T-helper 2 cell treated with Interferon-gamma antibody and Interleukin-4, amounts not matched to agents 5 μg/mL and 100 μg/mL, for 36 hours (primary cell): ENCODE measurements around the gene KLF6.

ENCODE experiments used
- DNase-seq: peaks from one replicate; pipeline ENCODE4 v3.0.0; 2021; ENCODE audit warnings: low spot score
- H3K27ac Mint-ChIP-seq: one replicate; pipeline ENCODE4 v1.8.0; 2021; ENCODE audit warnings: mild to moderate bottlenecking, mixed read lengths
- H3K27me3 Mint-ChIP-seq: one replicate; pipeline ENCODE4 v1.8.0; 2021; ENCODE audit warnings: low read depth, mixed read lengths
- H3K36me3 Mint-ChIP-seq: one replicate; pipeline ENCODE4 v1.8.0; 2021; ENCODE audit warnings: low read depth, mixed read lengths
- H3K4me1 Mint-ChIP-seq: one replicate; pipeline ENCODE4 v1.8.0; 2021; ENCODE audit warnings: low read depth, mixed read lengths
- H3K4me3 Mint-ChIP-seq: one replicate; pipeline ENCODE4 v1.8.0; 2022; ENCODE audit warnings: mild to moderate bottlenecking, moderate library complexity, mixed read lengths
- H3K9me3 Mint-ChIP-seq: one replicate; pipeline ENCODE4 v1.8.0; 2021; ENCODE audit warnings: mixed read lengths

The KLF6 gene

GRCh38 chr10:3766046-3766756 lies 18.8 kb downstream of the KLF6 start:
- no peak for DNase-seq
- Mint-ChIP-seq H3K4me3 (no peak overlapping the region), H3K27ac (no peak overlapping the region), H3K36me3 (no peaks in the 10 kb centered on the region), H3K4me1 (peaks cover 46% of the 10 kb centered on the region), H3K9me3 (no peaks in the 10 kb centered on the region), H3K27me3 (no peaks in the 10 kb centered on the region)

- H3K36me3 Mint-ChIP-seq = no peaks in the 10 kb centered on the region
- H3K4me3 Mint-ChIP-seq = peak overlapping the region; percentile 76
- peaks cover 5% of the 10 kb centered on the region for H3K9me3 Mint-ChIP-seq
- H3K27me3 Mint-ChIP-seq = no peaks in the 10 kb centered on the region
- peak overlapping the region; percentile 78 for H3K27ac Mint-ChIP-seq
- peak; percentile 63 for DNase-seq
- peaks cover 52% of the 10 kb centered on the region for H3K4me1 Mint-ChIP-seq
Measured at GRCh38 chr10:3765146-3765545, 19.9 kb downstream of the KLF6 start.

GRCh38 chr10:3764626-3765112 lies 20.3 kb downstream of the KLF6 start:
- no peak for DNase-seq
- peak overlapping the region; percentile 78 for H3K27ac Mint-ChIP-seq
- peak overlapping the region; percentile 76 for H3K4me3 Mint-ChIP-seq
- H3K36me3 Mint-ChIP-seq = no peaks in the 10 kb centered on the region
- H3K9me3 Mint-ChIP-seq = peaks cover 5% of the 10 kb centered on the region
- peaks cover 53% of the 10 kb centered on the region for H3K4me1 Mint-ChIP-seq
- no peaks in the 10 kb centered on the region for H3K27me3 Mint-ChIP-seq

GRCh38 chr10:3763852-3764625 lies 21.0 kb downstream of the KLF6 start:
- peak overlapping the region; percentile 76 for H3K4me3 Mint-ChIP-seq
- peaks cover 57% of the 10 kb centered on the region for H3K4me1 Mint-ChIP-seq
- peaks cover 5% of the 10 kb centered on the region for H3K9me3 Mint-ChIP-seq
- no peak for DNase-seq
- H3K27ac Mint-ChIP-seq = peak overlapping the region; percentile 78
- H3K27me3 Mint-ChIP-seq = no peaks in the 10 kb centered on the region
- H3K36me3 Mint-ChIP-seq = no peaks in the 10 kb centered on the region

GRCh38 chr10:3763035-3763456 lies 22.0 kb downstream of the KLF6 start:
- Mint-ChIP-seq H3K9me3 (peaks cover 5% of the 10 kb centered on the region), H3K27ac (no peak overlapping the region), H3K36me3 (no peaks in the 10 kb centered on the region), H3K27me3 (no peaks in the 10 kb centered on the region), H3K4me1 (peaks cover 66% of the 10 kb centered on the region), H3K4me3 (peak overlapping the region; percentile 20)
- DNase-seq = no peak

GRCh38 chr10:3762309-3762708 lies 22.7 kb downstream of the KLF6 start:
- Mint-ChIP-seq H3K27me3 (no peaks in the 10 kb centered on the region), H3K9me3 (peaks cover 5% of the 10 kb centered on the region), H3K4me3 (no peak overlapping the region), H3K27ac (no peak overlapping the region), H3K4me1 (peaks cover 73% of the 10 kb centered on the region), H3K36me3 (no peaks in the 10 kb centered on the region)
- no peak for DNase-seq

GRCh38 chr10:3761904-3762303 lies 23.1 kb downstream of the KLF6 start:
- Mint-ChIP-seq H3K4me3 (no peak overlapping the region), H3K27ac (no peak overlapping the region)
- DNase-seq = no peak

GRCh38 chr10:3761021-3761686 lies 23.9 kb downstream of the KLF6 start:
- peak; percentile 31 for DNase-seq
- Mint-ChIP-seq H3K4me1 (peaks cover 75% of the 10 kb centered on the region), H3K27ac (peak overlapping the region; percentile 58)

More at GRCh38 chr10:3761904-3762303, 23.1 kb downstream of the KLF6 start:
- H3K4me1 Mint-ChIP-seq = peaks cover 75% of the 10 kb centered on the region
- H3K36me3 Mint-ChIP-seq = no peaks in the 10 kb centered on the region
- H3K9me3 Mint-ChIP-seq = peaks cover 5% of the 10 kb centered on the region
- H3K27me3 Mint-ChIP-seq = no peaks in the 10 kb centered on the region

GRCh38 chr10:3760083-3760482 lies 24.9 kb downstream of the KLF6 start:
- no peaks in the 10 kb centered on the region for H3K27me3 Mint-ChIP-seq
- H3K9me3 Mint-ChIP-seq = peaks cover 5% of the 10 kb centered on the region
- DNase-seq = no peak
- H3K4me1 Mint-ChIP-seq = peaks cover 74% of the 10 kb centered on the region
- H3K4me3 Mint-ChIP-seq = no peak overlapping the region
- no peaks in the 10 kb centered on the region for H3K36me3 Mint-ChIP-seq
- H3K27ac Mint-ChIP-seq = no peak overlapping the region

More at GRCh38 chr10:3761021-3761686, 23.9 kb downstream of the KLF6 start:
- H3K4me3 Mint-ChIP-seq = peak overlapping the region; percentile 42
- no peaks in the 10 kb centered on the region for H3K36me3 Mint-ChIP-seq
- no peaks in the 10 kb centered on the region for H3K27me3 Mint-ChIP-seq
- H3K9me3 Mint-ChIP-seq = peaks cover 5% of the 10 kb centered on the region

- Mint-ChIP-seq H3K4me3 (peak overlapping the region; percentile 10), H3K36me3 (no peaks in the 10 kb centered on the region), H3K27me3 (no peaks in the 10 kb centered on the region), H3K27ac (peak overlapping the region; percentile 51), H3K9me3 (peaks cover 5% of the 10 kb centered on the region), H3K4me1 (peaks cover 71% of the 10 kb centered on the region)
- no peak for DNase-seq
Measured at GRCh38 chr10:3759397-3759796, 25.6 kb downstream of the KLF6 start.

GRCh38 chr10:3758491-3758970 lies 26.5 kb downstream of the KLF6 start:
- Mint-ChIP-seq H3K36me3 (no peaks in the 10 kb centered on the region), H3K4me1 (peaks cover 63% of the 10 kb centered on the region), H3K4me3 (peak overlapping the region; percentile 70), H3K27me3 (no peaks in the 10 kb centered on the region), H3K27ac (peak overlapping the region; percentile 94), H3K9me3 (peaks cover 5% of the 10 kb centered on the region)
- DNase-seq = no peak

GRCh38 chr10:3757638-3758490 lies 27.1 kb downstream of the KLF6 start:
- Mint-ChIP-seq H3K27me3 (no peaks in the 10 kb centered on the region), H3K9me3 (peaks cover 5% of the 10 kb centered on the region), H3K4me3 (peak overlapping the region; percentile 70), H3K4me1 (peaks cover 61% of the 10 kb centered on the region), H3K27ac (peak overlapping the region; percentile 94), H3K36me3 (no peaks in the 10 kb centered on the region)
- DNase-seq = peak; percentile 67

- no peak for DNase-seq
- peak overlapping the region; percentile 94 for H3K27ac Mint-ChIP-seq
- H3K9me3 Mint-ChIP-seq = peaks cover 5% of the 10 kb centered on the region
- no peaks in the 10 kb centered on the region for H3K27me3 Mint-ChIP-seq
- H3K4me3 Mint-ChIP-seq = peak overlapping the region; percentile 70
- no peaks in the 10 kb centered on the region for H3K36me3 Mint-ChIP-seq
- H3K4me1 Mint-ChIP-seq = peaks cover 60% of the 10 kb centered on the region
Measured at GRCh38 chr10:3757250-3757637, 27.8 kb downstream of the KLF6 start.
